ENCODE data around the gene KASH5.

The KASH5 gene

GRCh38 chr19:49396738-49397505 is 8.9 kb downstream of the KASH5 start:
- no peak for DNase-seq

GRCh38 chr19:49398001-49398615 is 10.1 kb downstream of the KASH5 start:
- no peak for DNase-seq

- no peak for DNase-seq
Observed at GRCh38 chr19:49398931-49399330, 10.9 kb downstream of the KASH5 start.

GRCh38 chr19:49400029-49400428 is 12.0 kb downstream of the KASH5 start:
- no peak for DNase-seq

- DNase-seq: peak; percentile 99
Observed at GRCh38 chr19:49403404-49404187, 15.5 kb downstream of the KASH5 start.

- DNase-seq: no peak
Observed at GRCh38 chr19:49407079-49407478, 19.0 kb downstream of the KASH5 start.

GRCh38 chr19:49407482-49408015 is 19.5 kb downstream of the KASH5 start:
- DNase-seq: no peak

GRCh38 chr19:49408816-49409440 is 20.9 kb downstream of the KASH5 start:
- DNase-seq: no peak

- peak; percentile 57 for DNase-seq
Observed at GRCh38 chr19:49409441-49410029, 21.5 kb downstream of the KASH5 start.

- no peak for DNase-seq
Observed at GRCh38 chr19:49411681-49412326, 23.8 kb downstream of the KASH5 start.

- DNase-seq: peak; percentile 88
Observed at GRCh38 chr19:49413348-49413747, 25.3 kb downstream of the KASH5 start.

GRCh38 chr19:49414256-49414655 is 26.2 kb downstream of the KASH5 start:
- no peak for DNase-seq

- no peak for DNase-seq
Observed at GRCh38 chr19:49415102-49415809, 27.2 kb downstream of the KASH5 start.

- no peak for DNase-seq
Observed at GRCh38 chr19:49415810-49416200, 27.8 kb downstream of the KASH5 start.

GRCh38 chr19:49417088-49417487 is 29.0 kb downstream of the KASH5 start:
- no peak for DNase-seq

- DNase-seq: no peak
Observed at GRCh38 chr19:49418511-49418910, 30.5 kb downstream of the KASH5 start.

- DNase-seq: no peak
Observed at GRCh38 chr19:49419173-49419572, 31.1 kb downstream of the KASH5 start.

- no peak for DNase-seq
Observed at GRCh38 chr19:49420227-49420626, 32.2 kb downstream of the KASH5 start.

- DNase-seq: peak; percentile 89
Observed at GRCh38 chr19:49421039-49421877, 33.2 kb downstream of the KASH5 start.

GRCh38 chr19:49421878-49422202 is 33.8 kb downstream of the KASH5 start:
- no peak for DNase-seq

Data from NCI-H146 (cell line).